OCI-LY7 (cell line): Measurements from ENCODE around the gene SLC25A13.

Experiments used
- CTCF ChIP-seq: fragments of 200-600 bp; sonication (generic); conservative IDR thresholded peaks from 2 replicates; pipeline ENCODE4 v1.5.1; 2014; ENCODE audit warnings: mild to moderate bottlenecking, antibody characterized with exemption, low read length, moderate library complexity, mixed read lengths
- EZH2phosphoT487 ChIP-seq: fragments of 200-600 bp; sonication (generic); IDR thresholded peaks from 2 replicates; pipeline ENCODE4 v1.6.1; 2018; ENCODE audit warnings: low read depth, borderline replicate concordance, mild to moderate bottlenecking, mixed run types, antibody characterized with exemption, low read length, moderate library complexity, mixed read lengths

- TF ChIP-seq CTCF (no peak), EZH2phosphoT487 (no peak)
These were observed 137.1 kb downstream of the SLC25A13 start for GRCh38 chr7:96184783-96185182.
